WTC11 (cell line): ENCODE data around the gene GALNT6. TPM values are rescaled to one million over a fixed set of nuclear protein-coding genes. Genes with fewer than 3 reads are reported as not detected.
A peak's percentile ranks its signal among the peaks of the same experiment; 100 is the strongest.

Experiments used
- ATAC-seq: fragments of 200-7000 bp; cut with Tn5 transposase; 2 replicates; pipeline ENCODE4 v1.10.0; 2021; ENCODE audit warnings: mild to moderate bottlenecking, moderate library complexity
- CTCF ChIA-PET: fragments of 300-600 bp; sonication (Branson Sonifier 250); formaldehyde crosslinking; loops from one replicate; lab custom pipeline; 2021; ENCODE audit warnings: antibody characterized with exemption; lab: Charles Lee
- POLR2A ChIA-PET: fragments of 350-600 bp; sonication (Branson Sonifier 250); formaldehyde crosslinking; loops from one replicate; lab custom pipeline; 2021; ENCODE audit warnings: antibody characterized with exemption; lab: Charles Lee
- DNase-seq: peaks from one replicate; pipeline ENCODE4 v3.0.0; 2021; ENCODE audit warnings: low spot score
- H3K27ac Mint-ChIP-seq: 2 replicates; pipeline ENCODE4 v1.8.0; 2021; ENCODE audit warnings: mixed read lengths
- H3K27me3 Mint-ChIP-seq: 2 replicates; pipeline ENCODE4 v1.8.0; 2021; ENCODE audit warnings: low read depth, mild to moderate bottlenecking, moderate library complexity, mixed read lengths
- H3K36me3 Mint-ChIP-seq: 2 replicates; pipeline ENCODE4 v1.8.0; 2021; ENCODE audit warnings: mixed read lengths
- H3K4me1 Mint-ChIP-seq: 2 replicates; pipeline ENCODE4 v1.8.0; 2022; ENCODE audit warnings: mixed read lengths
- H3K4me3 Mint-ChIP-seq: 2 replicates; pipeline ENCODE4 v1.8.0; 2021; ENCODE audit warnings: mild to moderate bottlenecking, moderate library complexity, mixed read lengths
- H3K9me3 Mint-ChIP-seq: 2 replicates; pipeline ENCODE4 v1.8.0; 2021; ENCODE audit warnings: mixed read lengths
- FOXK1 ChIP-seq: sonication (generic); formaldehyde crosslinking; IDR thresholded peaks from 2 replicates; pipeline ENCODE4 v1.8.0; 2022; ENCODE audit warnings: mild to moderate bottlenecking, moderate library complexity, missing genetic modification reagents
- GTF2I ChIP-seq: fragments of 250-450 bp; sonication (Bioruptor Pico); conservative IDR thresholded peaks from 2 replicates; pipeline ENCODE4 v1.4.0; 2021; ENCODE audit warnings: mild to moderate bottlenecking
- ZNF121 ChIP-seq: sonication (generic); formaldehyde crosslinking; IDR thresholded peaks from 2 replicates; pipeline ENCODE4 v1.8.0; 2023; ENCODE audit warnings: missing genetic modification reagents
- ZNF671 ChIP-seq: fragments of 250-450 bp; sonication (Bioruptor Pico); IDR thresholded peaks from 2 replicates; pipeline ENCODE4 v1.8.0; 2021; ENCODE audit warnings: mild to moderate bottlenecking
- total RNA-seq: library from RNA; stranded (reverse); gene quantifications from 3 replicates; pipeline ENCODE4 v1.2.3, GENCODE V29; 2021
- TF ChIP-seq, protein P1 (sequence below): sonication (generic); formaldehyde crosslinking; IDR thresholded peaks from 2 replicates; pipeline ENCODE4 v1.8.1; 2023; ENCODE audit warnings: mild to moderate bottlenecking, missing genetic modification reagents
- TF ChIP-seq, protein P2 (sequence below): fragments of 250-450 bp; sonication (Bioruptor Pico); IDR thresholded peaks from 2 replicates; pipeline ENCODE4 v1.9.0; 2021; ENCODE audit warnings: mild to moderate bottlenecking, borderline replicate concordance
- TF ChIP-seq, protein P3 (sequence below): fragments of 250-450 bp; sonication (Bioruptor Pico); IDR thresholded peaks from 2 replicates; pipeline ENCODE4 v1.9.0; 2021; ENCODE audit warnings: mild to moderate bottlenecking
- TF ChIP-seq, protein P4 (sequence below): fragments of 250-450 bp; sonication (Bioruptor Pico); IDR thresholded peaks from 2 replicates; pipeline ENCODE4 v1.9.0; 2021; ENCODE audit warnings: mild to moderate bottlenecking
- TF ChIP-seq, protein P5 (sequence below): sonication (generic); formaldehyde crosslinking; IDR thresholded peaks from 2 replicates; pipeline ENCODE4 v1.8.1; 2023; ENCODE audit warnings: mild to moderate bottlenecking, missing genetic modification reagents, borderline replicate concordance

GALNT6 gene
- total RNA-seq, 1 experiment from 2014 or later: 18.3 TPM

DNA sequence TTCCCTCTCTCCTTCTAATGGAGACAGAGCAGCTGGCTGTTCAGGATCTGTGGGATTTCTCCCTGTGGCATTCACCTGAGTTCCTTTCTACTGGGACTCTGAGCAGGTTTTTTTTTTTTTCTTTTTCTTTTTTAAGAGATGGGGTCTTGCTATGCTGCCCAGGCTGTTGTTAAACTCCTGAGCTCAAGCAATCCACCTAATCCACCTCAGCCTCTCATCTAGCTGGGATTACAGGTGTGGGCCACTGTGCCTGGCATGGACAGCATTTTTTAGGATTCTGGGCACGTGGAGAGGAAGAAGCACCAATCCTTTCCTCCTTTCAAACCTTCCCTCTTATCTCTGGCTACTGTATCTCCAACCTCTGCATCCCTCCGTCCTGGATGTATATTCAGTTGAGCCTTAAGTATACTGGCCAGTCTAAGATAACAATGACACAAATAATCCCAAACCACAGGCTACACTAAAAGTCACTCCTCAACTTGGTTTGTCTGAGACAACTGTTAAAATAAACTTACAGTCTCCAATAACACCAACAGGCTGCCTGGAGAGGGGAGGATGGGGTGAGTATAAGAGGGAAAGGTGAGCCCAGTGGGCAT lies 28.4 kb downstream of the GALNT6 start:
- Mint-ChIP-seq H3K36me3 (peaks cover 6% of the 10 kb centered on the region), H3K27me3 (no peaks in the 10 kb centered on the region; the same call in 1 of the 2 replicates), H3K4me3 (no peak overlapping the region), H3K4me1 (no peaks in the 10 kb centered on the region), H3K27ac (peak overlapping the region; percentile 80; the same call in 1 of the 2 replicates), H3K9me3 (no peaks in the 10 kb centered on the region)
- ChIA-PET CTCF (interaction anchor here (0.6 to 3.3 kb wide), 5 partner anchors 9 to 413 kb away, joined by 3 to 12 read pairs (median 4); no protein-coding TSS in a partner anchor), POLR2A (no interaction called here)
- no peak for DNase-seq
- ATAC-seq: no peak
- TF ChIP-seq, protein P1, sequence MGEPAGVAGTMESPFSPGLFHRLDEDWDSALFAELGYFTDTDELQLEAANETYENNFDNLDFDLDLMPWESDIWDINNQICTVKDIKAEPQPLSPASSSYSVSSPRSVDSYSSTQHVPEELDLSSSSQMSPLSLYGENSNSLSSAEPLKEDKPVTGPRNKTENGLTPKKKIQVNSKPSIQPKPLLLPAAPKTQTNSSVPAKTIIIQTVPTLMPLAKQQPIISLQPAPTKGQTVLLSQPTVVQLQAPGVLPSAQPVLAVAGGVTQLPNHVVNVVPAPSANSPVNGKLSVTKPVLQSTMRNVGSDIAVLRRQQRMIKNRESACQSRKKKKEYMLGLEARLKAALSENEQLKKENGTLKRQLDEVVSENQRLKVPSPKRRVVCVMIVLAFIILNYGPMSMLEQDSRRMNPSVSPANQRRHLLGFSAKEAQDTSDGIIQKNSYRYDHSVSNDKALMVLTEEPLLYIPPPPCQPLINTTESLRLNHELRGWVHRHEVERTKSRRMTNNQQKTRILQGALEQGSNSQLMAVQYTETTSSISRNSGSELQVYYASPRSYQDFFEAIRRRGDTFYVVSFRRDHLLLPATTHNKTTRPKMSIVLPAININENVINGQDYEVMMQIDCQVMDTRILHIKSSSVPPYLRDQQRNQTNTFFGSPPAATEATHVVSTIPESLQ (CRISPR knock-in tag): no peak
- TF ChIP-seq ZNF671 (no peak), ZNF121 (CRISPR knock-in tag) (peak; percentile 42; the same call in 1 of the 2 replicates)
- TF ChIP-seq, protein P2, sequence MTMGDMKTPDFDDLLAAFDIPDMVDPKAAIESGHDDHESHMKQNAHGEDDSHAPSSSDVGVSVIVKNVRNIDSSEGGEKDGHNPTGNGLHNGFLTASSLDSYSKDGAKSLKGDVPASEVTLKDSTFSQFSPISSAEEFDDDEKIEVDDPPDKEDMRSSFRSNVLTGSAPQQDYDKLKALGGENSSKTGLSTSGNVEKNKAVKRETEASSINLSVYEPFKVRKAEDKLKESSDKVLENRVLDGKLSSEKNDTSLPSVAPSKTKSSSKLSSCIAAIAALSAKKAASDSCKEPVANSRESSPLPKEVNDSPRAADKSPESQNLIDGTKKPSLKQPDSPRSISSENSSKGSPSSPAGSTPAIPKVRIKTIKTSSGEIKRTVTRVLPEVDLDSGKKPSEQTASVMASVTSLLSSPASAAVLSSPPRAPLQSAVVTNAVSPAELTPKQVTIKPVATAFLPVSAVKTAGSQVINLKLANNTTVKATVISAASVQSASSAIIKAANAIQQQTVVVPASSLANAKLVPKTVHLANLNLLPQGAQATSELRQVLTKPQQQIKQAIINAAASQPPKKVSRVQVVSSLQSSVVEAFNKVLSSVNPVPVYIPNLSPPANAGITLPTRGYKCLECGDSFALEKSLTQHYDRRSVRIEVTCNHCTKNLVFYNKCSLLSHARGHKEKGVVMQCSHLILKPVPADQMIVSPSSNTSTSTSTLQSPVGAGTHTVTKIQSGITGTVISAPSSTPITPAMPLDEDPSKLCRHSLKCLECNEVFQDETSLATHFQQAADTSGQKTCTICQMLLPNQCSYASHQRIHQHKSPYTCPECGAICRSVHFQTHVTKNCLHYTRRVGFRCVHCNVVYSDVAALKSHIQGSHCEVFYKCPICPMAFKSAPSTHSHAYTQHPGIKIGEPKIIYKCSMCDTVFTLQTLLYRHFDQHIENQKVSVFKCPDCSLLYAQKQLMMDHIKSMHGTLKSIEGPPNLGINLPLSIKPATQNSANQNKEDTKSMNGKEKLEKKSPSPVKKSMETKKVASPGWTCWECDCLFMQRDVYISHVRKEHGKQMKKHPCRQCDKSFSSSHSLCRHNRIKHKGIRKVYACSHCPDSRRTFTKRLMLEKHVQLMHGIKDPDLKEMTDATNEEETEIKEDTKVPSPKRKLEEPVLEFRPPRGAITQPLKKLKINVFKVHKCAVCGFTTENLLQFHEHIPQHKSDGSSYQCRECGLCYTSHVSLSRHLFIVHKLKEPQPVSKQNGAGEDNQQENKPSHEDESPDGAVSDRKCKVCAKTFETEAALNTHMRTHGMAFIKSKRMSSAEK (CRISPR knock-in tag): no peak
- TF ChIP-seq, protein P3, sequence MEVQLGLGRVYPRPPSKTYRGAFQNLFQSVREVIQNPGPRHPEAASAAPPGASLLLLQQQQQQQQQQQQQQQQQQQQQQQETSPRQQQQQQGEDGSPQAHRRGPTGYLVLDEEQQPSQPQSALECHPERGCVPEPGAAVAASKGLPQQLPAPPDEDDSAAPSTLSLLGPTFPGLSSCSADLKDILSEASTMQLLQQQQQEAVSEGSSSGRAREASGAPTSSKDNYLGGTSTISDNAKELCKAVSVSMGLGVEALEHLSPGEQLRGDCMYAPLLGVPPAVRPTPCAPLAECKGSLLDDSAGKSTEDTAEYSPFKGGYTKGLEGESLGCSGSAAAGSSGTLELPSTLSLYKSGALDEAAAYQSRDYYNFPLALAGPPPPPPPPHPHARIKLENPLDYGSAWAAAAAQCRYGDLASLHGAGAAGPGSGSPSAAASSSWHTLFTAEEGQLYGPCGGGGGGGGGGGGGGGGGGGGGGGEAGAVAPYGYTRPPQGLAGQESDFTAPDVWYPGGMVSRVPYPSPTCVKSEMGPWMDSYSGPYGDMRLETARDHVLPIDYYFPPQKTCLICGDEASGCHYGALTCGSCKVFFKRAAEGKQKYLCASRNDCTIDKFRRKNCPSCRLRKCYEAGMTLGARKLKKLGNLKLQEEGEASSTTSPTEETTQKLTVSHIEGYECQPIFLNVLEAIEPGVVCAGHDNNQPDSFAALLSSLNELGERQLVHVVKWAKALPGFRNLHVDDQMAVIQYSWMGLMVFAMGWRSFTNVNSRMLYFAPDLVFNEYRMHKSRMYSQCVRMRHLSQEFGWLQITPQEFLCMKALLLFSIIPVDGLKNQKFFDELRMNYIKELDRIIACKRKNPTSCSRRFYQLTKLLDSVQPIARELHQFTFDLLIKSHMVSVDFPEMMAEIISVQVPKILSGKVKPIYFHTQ (CRISPR knock-in tag): no peak
- TF ChIP-seq, protein P4, sequence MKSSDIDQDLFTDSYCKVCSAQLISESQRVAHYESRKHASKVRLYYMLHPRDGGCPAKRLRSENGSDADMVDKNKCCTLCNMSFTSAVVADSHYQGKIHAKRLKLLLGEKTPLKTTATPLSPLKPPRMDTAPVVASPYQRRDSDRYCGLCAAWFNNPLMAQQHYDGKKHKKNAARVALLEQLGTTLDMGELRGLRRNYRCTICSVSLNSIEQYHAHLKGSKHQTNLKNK: no peak

DNA sequence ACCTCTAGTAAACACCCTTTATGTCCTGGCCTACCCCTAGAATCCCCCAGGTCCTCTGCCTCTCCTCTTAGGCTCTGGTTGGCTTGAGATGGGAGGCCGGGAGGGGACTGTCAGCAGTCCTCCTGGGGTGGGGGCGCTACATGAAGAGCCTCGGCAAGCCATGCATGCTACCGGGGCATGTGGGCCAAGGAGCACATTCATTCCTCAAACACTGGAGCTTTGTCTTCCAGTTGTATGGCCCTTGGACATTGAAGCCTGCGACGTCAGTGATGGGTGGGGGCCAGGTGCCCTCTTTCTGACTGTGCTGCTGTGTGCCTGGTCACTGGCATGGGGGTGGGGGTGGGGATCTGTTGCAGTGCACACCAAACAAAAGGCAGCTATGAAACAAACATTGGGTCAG lies 28.9 kb downstream of the GALNT6 start:
- no peaks in the 10 kb centered on the region for H3K9me3 Mint-ChIP-seq
- CTCF ChIA-PET: interaction anchor here (0.5 to 3.3 kb wide), 5 partner anchors 11 to 412 kb away, joined by 3 to 12 read pairs (median 4); no protein-coding TSS in a partner anchor
- no peak for DNase-seq
- peaks cover 3% of the 10 kb centered on the region for H3K36me3 Mint-ChIP-seq
- TF ChIP-seq FOXK1 (CRISPR knock-in tag) (no peak), GTF2I (CRISPR knock-in tag) (no peak)
- TF ChIP-seq, protein P5, sequence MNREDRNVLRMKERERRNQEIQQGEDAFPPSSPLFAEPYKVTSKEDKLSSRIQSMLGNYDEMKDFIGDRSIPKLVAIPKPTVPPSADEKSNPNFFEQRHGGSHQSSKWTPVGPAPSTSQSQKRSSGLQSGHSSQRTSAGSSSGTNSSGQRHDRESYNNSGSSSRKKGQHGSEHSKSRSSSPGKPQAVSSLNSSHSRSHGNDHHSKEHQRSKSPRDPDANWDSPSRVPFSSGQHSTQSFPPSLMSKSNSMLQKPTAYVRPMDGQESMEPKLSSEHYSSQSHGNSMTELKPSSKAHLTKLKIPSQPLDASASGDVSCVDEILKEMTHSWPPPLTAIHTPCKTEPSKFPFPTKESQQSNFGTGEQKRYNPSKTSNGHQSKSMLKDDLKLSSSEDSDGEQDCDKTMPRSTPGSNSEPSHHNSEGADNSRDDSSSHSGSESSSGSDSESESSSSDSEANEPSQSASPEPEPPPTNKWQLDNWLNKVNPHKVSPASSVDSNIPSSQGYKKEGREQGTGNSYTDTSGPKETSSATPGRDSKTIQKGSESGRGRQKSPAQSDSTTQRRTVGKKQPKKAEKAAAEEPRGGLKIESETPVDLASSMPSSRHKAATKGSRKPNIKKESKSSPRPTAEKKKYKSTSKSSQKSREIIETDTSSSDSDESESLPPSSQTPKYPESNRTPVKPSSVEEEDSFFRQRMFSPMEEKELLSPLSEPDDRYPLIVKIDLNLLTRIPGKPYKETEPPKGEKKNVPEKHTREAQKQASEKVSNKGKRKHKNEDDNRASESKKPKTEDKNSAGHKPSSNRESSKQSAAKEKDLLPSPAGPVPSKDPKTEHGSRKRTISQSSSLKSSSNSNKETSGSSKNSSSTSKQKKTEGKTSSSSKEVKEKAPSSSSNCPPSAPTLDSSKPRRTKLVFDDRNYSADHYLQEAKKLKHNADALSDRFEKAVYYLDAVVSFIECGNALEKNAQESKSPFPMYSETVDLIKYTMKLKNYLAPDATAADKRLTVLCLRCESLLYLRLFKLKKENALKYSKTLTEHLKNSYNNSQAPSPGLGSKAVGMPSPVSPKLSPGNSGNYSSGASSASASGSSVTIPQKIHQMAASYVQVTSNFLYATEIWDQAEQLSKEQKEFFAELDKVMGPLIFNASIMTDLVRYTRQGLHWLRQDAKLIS: no peak
- no peak for ATAC-seq
- H3K4me1 Mint-ChIP-seq: no peaks in the 10 kb centered on the region
- no peaks in the 10 kb centered on the region; the same call in 1 of the 2 replicates for H3K27me3 Mint-ChIP-seq
- no peak overlapping the region for H3K27ac Mint-ChIP-seq
- no peak overlapping the region for H3K4me3 Mint-ChIP-seq
- POLR2A ChIA-PET: no interaction called here
